ENCODE measurements around the gene REG4.

DNA sequence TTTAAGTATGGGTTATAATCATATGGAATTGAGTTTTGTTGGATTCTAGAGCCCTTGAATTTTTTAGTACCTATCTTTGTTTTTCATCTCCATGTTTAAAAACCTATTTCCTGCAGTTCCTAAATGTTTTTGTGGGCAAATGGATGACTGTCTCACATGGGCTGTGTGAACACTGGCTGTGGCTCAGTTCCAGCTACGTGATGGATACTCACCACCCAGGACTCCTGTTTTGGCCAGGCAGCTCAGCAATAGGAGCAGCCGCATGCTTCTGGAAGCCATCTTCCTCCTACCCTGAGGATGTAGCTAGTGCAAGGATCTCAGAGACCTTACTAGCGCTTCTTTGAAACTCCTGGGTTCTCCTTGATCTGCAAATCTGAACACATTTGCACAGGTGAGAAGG lies 2.8 kb downstream of the REG4 start:
- TF ChIP-seq, protein P1, sequence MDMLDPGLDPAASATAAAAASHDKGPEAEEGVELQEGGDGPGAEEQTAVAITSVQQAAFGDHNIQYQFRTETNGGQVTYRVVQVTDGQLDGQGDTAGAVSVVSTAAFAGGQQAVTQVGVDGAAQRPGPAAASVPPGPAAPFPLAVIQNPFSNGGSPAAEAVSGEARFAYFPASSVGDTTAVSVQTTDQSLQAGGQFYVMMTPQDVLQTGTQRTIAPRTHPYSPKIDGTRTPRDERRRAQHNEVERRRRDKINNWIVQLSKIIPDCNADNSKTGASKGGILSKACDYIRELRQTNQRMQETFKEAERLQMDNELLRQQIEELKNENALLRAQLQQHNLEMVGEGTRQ (IDR thresholded peaks at IDR 0.05; ENCODE audit: borderline replicate concordance, low read depth, low read length), result no peak
- no peak for TF ChIP-seq SIN3A (IDR thresholded peaks at IDR 0.05; ENCODE audit: borderline replicate concordance, low read depth, low read length)
- TF ChIP-seq, protein P2, sequence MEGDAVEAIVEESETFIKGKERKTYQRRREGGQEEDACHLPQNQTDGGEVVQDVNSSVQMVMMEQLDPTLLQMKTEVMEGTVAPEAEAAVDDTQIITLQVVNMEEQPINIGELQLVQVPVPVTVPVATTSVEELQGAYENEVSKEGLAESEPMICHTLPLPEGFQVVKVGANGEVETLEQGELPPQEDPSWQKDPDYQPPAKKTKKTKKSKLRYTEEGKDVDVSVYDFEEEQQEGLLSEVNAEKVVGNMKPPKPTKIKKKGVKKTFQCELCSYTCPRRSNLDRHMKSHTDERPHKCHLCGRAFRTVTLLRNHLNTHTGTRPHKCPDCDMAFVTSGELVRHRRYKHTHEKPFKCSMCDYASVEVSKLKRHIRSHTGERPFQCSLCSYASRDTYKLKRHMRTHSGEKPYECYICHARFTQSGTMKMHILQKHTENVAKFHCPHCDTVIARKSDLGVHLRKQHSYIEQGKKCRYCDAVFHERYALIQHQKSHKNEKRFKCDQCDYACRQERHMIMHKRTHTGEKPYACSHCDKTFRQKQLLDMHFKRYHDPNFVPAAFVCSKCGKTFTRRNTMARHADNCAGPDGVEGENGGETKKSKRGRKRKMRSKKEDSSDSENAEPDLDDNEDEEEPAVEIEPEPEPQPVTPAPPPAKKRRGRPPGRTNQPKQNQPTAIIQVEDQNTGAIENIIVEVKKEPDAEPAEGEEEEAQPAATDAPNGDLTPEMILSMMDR (IDR thresholded peaks at IDR 0.05), result no peak
- TF ChIP-seq, protein P3, sequence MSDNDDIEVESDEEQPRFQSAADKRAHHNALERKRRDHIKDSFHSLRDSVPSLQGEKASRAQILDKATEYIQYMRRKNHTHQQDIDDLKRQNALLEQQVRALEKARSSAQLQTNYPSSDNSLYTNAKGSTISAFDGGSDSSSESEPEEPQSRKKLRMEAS (IDR thresholded peaks at IDR 0.05; ENCODE audit: low read depth), result no peak
- no peak for TF ChIP-seq NFIC (IDR thresholded peaks at IDR 0.05; ENCODE audit: borderline replicate concordance)

Measured in SK-N-SH (cell line).